ENCODE measurements around the gene UNG. TPM values are rescaled to one million over a fixed set of nuclear protein-coding genes. Genes with fewer than 3 reads are reported as not detected.

UNG gene
- total RNA-seq, 1 donor from 2014 or later, result 82.5 TPM

GRCh38 chr12:109154451-109155438, 57.3 kb downstream of the UNG start:
- intact Hi-C loops (cut with micrococcal nuclease), result loop anchor here (2.0 to 5.0 kb wide), 2 partner anchors 56 to 558 kb away; partner anchors contain the start of gene FAM222A
- H3K36me3 Mint-ChIP-seq (ENCODE audit: low read depth), result no peaks in the 10 kb centered on the region
- DNase-seq (ENCODE audit: low spot score), result peak; percentile 78
- H3K27me3 Mint-ChIP-seq (ENCODE audit: low read depth), result peaks cover 9% of the 10 kb centered on the region
- H3K4me3 Mint-ChIP-seq (ENCODE audit: low read depth), result peak overlapping the region; percentile 82
- H3K4me1 Mint-ChIP-seq (ENCODE audit: low read depth), result peaks cover 14% of the 10 kb centered on the region
- H3K9me3 Mint-ChIP-seq, result no peaks in the 10 kb centered on the region
- peak overlapping the region; percentile 71 for H3K27ac Mint-ChIP-seq

- Mint-ChIP-seq H3K36me3 (ENCODE audit: low read depth) (no peaks in the 10 kb centered on the region), H3K4me3 (ENCODE audit: low read depth) (peak overlapping the region; percentile 82), H3K27ac (no peak overlapping the region), H3K27me3 (ENCODE audit: low read depth) (peaks cover 4% of the 10 kb centered on the region), H3K9me3 (no peaks in the 10 kb centered on the region), H3K4me1 (ENCODE audit: low read depth) (peaks cover 14% of the 10 kb centered on the region)
- intact Hi-C loops (cut with micrococcal nuclease), result loop anchor here (5.0 kb wide), 1 partner anchor 556 kb away; the partner anchor contains the start of gene FAM222A
- no peak for DNase-seq (ENCODE audit: low spot score)
Observed at GRCh38 chr12:109156036-109156435, 58.6 kb downstream of the UNG start.

GRCh38 chr12:109156586-109156985, 59.2 kb downstream of the UNG start:
- no peak overlapping the region for H3K27ac Mint-ChIP-seq
- no peak overlapping the region for H3K4me3 Mint-ChIP-seq (ENCODE audit: low read depth)

GRCh38 chr12:109157986-109158385, 60.6 kb downstream of the UNG start:
- Mint-ChIP-seq H3K9me3 (no peaks in the 10 kb centered on the region), H3K4me3 (ENCODE audit: low read depth) (no peak overlapping the region), H3K27me3 (ENCODE audit: low read depth) (no peaks in the 10 kb centered on the region), H3K27ac (no peak overlapping the region), H3K4me1 (ENCODE audit: low read depth) (peaks cover 14% of the 10 kb centered on the region), H3K36me3 (ENCODE audit: low read depth) (no peaks in the 10 kb centered on the region)
- DNase-seq (ENCODE audit: low spot score), result no peak
- intact Hi-C loops (cut with micrococcal nuclease), result loop anchor here (5.0 kb wide), 1 partner anchor 554 kb away; the partner anchor contains the start of gene FAM222A

More at GRCh38 chr12:109156586-109156985, 59.2 kb downstream of the UNG start:
- H3K9me3 Mint-ChIP-seq, result no peaks in the 10 kb centered on the region
- H3K36me3 Mint-ChIP-seq (ENCODE audit: low read depth), result no peaks in the 10 kb centered on the region
- H3K4me1 Mint-ChIP-seq (ENCODE audit: low read depth), result peaks cover 14% of the 10 kb centered on the region
- no peak for DNase-seq (ENCODE audit: low spot score)
- intact Hi-C loops (cut with micrococcal nuclease), result loop anchor here (5.0 kb wide), 1 partner anchor 556 kb away; the partner anchor contains the start of gene FAM222A
- H3K27me3 Mint-ChIP-seq (ENCODE audit: low read depth), result no peaks in the 10 kb centered on the region

- intact Hi-C loops (cut with micrococcal nuclease), result no loop called here
- H3K27ac Mint-ChIP-seq, result no peak overlapping the region
- no peak for DNase-seq (ENCODE audit: low spot score)
- no peaks in the 10 kb centered on the region for H3K36me3 Mint-ChIP-seq (ENCODE audit: low read depth)
- H3K4me3 Mint-ChIP-seq (ENCODE audit: low read depth), result no peak overlapping the region
- H3K4me1 Mint-ChIP-seq (ENCODE audit: low read depth), result peaks cover 7% of the 10 kb centered on the region
- no peaks in the 10 kb centered on the region for H3K27me3 Mint-ChIP-seq (ENCODE audit: low read depth)
- H3K9me3 Mint-ChIP-seq, result no peaks in the 10 kb centered on the region
Observed at GRCh38 chr12:109160433-109160832, 63.0 kb downstream of the UNG start.

Other genes starting within 250 kb of the UNG start
- gene SSH1, start 240.0 kb upstream of the UNG start, total RNA-seq, result 39.8 and 48.1 TPM in 2 replicates
- gene DAO, start 217.5 kb upstream of the UNG start, total RNA-seq, result not detected in 2 replicates
- not detected in 2 replicates for gene SVOP, start 76.5 kb upstream of the UNG start, total RNA-seq
- 6.8 and 7.3 TPM in 2 replicates for gene USP30, start 45.0 kb upstream of the UNG start, total RNA-seq
- 33.4 and 34.9 TPM in 2 replicates for gene ALKBH2, start 4.1 kb upstream of the UNG start, total RNA-seq
- 12.1 and 12.9 TPM in 2 replicates for gene ACACB, start 19.0 kb downstream of the UNG start, total RNA-seq
- not detected in 2 replicates for gene FOXN4, start 211.7 kb downstream of the UNG start, total RNA-seq

All from activated T-helper 2 cell treated with anti-CD3 and anti-CD28 coated beads, Interferon-gamma antibody, Interleukin-2, Interleukin-4, amounts not matched to agents 10 μg/mL and 5 μg/mL and 100 μg/mL, durations not matched to agents 14 hours and 24 hours and 36 hours (primary cell).